Activated CD8-positive, alpha-beta memory T cell treated with anti-CD3 and anti-CD28 coated beads, Interleukin-2, amount 50 U/mL, for 24 hours (primary cell): ENCODE data around the gene CHAF1A.

Experiments
- DNase-seq: peaks from one replicate; pipeline ENCODE4 v3.0.0-alpha.2; 2020; ENCODE audit errors: extremely low read depth

The CHAF1A gene

DNA sequence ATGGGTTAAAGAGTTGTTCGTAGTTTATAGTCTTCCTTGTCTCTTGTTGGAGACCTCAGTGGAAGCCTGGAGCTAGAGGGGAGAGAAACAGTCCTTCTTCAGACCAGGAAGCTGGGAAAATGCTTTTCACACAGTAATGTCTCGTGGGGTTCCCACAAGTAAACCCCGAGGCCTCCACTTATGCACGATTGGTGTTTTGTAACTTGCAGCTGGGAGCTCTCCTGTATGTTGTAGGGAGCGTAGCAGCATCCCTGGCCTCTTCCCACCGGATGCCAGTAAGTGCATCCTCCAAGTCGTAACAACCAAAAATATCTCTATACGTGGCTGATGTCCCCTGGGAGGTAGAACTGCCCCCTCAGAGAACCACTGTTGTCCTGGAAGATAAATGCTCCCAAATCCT lies 3.5 kb downstream of the CHAF1A start:
- no peak for DNase-seq

DNA sequence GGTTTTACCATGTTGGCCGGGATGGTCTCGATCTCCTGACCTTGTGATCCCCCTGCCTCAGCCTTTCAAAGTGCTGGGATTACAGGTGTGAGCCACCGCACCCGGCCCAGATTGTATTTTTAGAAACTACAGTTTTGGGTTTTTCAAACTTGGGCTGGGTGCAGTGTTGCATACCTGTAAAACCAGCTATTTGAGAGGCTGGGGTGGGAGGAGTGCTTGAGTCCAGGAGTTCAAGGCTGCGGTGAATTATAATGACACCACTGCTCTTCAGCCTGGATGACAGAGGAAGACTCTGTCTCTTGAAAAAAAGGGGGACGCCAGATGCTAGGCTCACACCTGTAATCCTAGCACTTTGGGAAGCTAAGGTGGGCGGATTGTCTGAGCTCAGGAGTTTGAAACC lies 4.2 kb downstream of the CHAF1A start:
- DNase-seq = no peak

DNA sequence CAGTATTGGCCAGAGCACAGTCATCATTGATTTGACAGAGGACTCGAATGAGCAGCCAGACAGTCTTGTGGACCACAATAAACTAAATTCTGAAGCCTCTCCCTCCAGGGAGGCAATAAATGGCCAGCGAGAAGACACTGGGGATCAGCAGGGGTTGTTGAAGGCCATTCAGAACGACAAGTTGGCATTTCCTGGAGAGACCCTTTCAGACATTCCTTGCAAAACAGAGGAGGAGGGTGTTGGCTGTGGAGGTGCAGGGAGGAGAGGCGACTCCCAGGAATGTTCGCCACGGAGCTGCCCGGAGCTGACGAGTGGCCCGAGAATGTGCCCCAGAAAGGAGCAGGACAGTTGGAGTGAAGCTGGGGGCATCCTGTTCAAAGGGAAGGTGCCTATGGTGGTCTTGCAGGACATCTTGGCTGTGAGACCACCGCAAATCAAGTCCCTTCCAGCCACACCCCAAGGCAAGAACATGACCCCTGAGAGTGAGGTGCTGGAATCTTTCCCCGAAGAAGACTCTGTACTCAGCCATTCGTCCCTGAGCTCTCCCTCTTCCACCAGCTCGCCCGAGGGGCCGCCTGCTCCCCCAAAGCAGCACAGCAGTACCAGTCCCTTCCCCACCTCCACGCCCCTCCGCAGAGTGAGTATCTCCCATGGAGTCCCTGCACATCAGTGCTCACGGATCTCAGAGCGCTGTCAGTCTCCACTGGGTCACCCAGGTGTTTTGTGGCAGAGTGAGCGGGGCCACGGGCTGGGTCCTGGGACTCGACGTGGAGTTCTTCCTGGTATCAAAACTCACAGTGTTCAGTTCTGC lies 6.9 kb downstream of the CHAF1A start:
- no peak for DNase-seq

DNA sequence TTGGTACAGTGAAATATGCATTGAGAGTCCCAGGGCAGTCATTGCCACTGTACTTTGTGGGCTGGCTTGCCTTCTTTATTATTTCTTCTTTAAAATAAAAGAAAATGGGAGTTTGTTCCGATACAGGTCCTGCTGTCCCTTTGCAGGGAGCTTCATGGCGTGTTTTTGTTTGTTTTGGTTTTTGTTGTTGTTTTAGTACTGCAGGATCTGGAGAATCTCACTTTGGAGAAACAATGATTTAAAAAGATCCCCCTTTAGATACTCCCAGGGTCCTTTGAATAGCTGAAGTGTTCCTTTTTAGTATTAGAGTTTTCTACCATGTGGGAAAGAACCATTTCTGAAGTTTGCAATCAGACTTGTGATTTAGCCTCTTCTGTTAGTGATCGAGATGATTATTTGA lies 11.1 kb downstream of the CHAF1A start:
- DNase-seq = no peak

DNA sequence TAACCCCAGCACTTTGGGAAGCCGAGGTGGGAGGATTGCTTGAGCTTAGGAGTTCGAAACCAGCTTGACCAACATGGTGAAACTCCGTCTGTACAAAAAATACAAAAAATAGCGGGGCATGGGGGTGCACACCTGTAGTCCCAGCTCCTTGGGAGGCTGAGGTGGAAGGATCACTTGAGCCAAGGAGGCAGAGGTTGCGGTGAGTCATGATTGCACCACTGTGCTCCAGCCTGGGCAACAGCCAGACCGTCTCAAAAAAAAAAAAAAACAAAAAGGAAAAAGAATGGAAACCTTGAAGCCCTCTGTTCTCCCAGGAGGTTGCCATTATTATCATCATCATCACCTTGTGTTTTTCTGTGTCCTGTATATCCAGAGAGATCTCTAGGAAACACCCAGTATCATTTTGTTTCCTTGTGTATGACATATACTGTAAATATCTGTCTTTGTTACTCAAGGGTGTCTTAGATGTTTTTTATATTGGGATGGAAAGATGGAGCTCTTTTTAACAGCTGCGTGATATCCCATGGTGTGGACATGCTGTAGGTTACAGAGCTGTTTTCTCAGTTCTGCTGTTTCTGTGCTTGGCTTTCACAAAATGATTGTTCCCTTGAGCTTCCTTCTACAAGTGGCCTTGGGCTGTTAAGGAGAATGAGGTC lies 11.8 kb downstream of the CHAF1A start:
- DNase-seq = no peak

DNA sequence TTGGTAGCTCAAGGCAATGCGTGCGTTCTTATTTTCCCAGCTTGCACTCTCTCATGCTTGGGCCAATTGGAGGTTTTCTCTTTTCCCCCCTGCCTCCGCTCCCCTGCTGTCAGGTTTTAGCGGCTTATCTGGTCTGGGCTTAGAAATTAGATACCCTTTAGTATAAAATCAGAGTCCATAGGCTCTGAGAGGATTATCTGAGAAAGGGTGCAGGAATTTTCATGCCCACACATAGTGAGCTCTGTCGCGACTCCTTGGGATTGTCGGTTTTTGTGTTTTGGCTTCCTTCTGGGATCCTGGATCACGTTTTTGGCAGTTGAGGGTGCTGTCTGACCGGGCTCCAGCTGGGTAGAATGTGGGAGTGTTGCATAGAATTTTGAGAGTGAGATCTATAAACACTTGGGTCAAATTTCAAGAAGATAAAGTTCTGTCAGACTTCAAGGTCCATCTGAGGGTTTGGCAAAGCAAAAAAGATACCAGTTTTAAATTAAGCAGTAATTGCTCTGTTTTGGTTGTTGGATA lies 12.4 kb downstream of the CHAF1A start:
- no peak for DNase-seq

DNA sequence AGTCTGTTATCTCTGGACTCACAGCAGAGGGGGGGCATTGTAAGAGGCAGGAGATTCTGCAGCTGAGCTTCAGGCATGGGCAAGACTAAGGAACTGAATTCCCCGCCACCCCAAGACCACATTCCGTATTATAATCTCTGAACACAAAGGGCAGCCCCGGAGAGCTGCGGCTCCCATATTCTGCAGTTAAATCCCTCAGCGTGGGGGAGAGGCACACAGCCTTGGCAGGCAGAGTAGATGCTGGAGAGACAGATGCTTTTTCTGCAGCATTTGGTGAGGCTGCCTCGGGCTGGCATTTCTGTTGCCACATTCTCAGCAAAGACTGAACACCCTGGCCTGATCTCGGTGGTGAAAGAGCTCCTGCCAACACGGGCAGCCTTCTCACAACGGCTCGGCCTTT lies 12.9 kb downstream of the CHAF1A start:
- no peak for DNase-seq

DNA sequence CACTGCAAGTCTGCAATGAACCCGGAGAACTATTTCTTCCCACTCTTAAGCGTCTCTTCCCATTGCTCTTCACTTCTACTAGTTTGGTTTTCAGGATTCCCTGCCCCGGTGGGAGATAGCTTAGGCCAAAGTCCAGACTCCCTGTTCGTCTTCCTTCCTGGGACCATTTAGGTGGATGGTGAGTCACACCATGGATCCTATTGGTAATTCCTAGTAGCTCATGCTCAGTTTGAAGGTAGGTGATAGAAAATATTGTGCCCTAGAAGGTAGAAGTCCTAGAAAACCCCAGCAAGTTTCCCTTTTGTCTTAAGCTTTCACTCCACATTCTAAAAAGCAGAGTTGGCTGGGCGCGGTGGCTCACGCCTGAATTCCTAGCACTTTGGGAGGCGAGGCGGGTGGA lies 13.8 kb downstream of the CHAF1A start:
- DNase-seq = no peak

DNA sequence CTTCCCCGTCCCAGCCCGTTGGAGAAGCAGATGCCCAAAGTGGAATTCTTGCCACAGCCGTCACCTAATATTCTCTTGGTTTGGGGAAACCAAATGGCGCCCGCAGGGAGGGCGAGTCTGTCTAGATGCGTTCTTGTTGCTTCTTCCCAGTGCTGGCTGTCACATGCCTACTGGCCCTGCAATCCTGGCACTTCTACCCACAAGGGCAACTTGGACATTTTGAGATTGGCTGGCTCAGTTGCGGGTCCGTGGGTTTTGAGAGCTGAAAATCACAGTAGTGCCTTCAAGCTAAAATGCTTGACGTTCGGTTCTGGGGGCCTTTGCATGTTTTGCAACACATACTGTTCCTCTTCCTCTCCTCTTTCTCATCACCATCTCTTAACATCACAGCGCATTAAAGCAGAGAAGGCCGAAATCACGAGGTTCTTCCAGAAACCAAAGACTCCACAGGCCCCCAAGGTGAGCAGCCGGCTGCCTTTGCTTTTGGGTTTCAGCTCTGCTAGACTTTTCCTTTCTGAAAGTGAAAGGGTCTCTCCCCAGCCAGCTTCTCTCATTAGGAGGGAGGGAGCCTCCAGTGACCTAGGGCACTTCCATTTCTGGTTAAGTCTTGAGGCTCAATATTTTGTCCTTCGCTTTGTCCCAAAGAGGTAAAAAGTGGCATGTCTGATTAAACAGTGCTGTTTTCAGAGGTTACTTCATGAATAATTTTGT lies 21.1 kb downstream of the CHAF1A start:
- DNase-seq = no peak

DNA sequence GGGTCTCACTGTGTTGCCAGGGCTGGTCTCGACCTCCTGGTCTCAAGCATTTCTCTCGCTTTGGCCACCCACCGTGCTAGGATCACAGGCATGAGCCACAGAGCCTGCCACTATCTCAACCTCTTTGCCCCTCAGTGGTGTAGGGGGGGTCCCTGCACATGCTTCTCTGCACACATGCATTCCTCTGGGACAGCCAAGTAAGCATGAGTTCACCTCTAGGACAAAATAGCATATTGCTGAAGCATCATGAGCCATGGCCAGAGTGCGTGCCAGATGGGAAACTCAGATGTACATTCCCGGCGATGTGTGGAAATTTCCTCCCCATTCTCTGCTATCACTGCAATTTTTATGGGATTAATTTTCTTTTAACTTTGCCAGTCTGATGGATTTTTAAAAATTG lies 23.1 kb downstream of the CHAF1A start:
- DNase-seq = no peak

DNA sequence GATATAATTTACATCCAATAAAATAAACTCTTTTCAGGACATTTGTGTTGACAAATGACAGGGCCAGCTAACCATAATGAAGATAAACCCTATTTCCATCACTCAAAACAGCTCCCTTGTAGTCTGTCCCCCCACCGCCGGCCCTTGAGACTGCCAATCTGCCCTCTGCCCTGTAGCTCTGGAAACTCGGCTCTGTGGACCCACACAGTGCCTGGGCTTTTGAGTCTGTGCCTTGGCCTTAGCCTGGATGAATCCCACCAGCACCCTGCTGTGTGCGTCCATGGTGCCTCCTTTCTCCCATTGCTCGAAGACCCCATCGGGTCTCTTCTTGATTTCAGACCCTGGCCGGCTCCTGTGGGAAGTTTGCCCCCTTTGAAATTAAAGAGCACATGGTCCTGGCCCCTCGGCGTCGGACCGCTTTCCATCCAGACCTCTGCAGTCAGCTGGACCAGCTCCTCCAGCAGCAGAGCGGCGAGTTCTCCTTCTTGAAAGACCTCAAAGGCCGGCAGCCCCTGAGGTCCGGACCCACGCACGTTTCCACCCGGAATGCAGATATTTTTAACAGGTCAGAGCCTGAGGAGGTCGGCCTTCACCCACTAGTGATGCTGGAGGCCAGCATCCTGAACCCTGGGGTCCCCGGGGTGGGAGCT lies 26.0 kb downstream of the CHAF1A start:
- no peak for DNase-seq

DNA sequence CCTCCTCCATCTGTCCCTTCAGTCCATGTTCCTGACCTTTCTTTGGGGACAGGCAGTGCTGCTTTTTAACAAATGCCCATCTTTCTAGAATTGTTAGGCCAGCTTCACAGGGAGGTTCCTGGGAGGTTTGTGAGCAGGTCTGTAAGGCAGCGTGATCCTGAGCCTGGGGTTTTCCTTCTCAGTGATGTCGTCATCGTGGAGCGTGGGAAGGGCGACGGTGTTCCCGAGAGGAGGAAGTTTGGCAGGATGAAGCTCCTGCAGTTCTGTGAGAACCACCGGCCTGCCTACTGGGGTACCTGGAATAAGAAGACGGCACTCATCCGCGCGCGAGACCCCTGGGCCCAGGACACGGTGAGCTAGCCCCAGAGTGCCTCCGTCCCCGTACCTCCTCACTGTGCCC lies 26.8 kb downstream of the CHAF1A start:
- no peak for DNase-seq

DNA sequence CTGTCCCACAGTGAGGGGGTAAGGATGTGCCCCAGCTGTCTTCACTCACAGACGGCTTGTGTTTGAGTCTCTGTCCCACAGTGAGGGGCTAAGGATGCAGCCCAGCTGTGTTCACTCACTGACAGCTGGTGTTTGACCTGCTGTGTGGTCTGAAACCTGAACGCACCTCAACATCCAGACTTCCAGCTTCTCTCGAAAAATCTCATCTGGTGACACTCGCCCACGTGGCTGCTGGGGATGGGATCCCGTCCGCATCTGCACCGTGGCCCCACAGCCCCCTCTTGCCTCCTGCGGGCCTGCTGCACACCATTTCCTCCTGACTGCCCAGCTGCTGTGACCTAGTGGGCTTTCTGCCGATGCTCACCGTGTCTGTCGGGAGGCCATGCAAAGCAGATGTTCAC lies 27.3 kb downstream of the CHAF1A start:
- no peak for DNase-seq

DNA sequence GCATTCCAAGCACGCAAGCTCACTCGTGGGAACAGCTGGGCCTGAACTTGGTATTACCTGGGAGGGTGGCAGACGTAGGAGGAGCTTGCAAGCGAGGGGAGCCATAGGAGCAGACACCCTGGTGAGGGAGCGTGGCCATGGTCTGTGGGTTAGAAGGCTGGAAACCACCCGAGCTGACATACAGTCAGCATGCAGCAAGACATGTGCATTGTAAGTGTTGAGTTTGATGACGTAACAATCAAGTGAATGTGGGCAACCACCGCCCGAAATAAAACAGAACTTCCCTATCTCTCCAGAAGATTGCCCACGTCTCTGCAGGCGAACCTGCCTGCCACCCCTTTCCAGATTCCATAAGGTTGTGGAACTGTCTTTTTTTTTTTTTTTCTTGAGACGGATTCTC lies 28.3 kb downstream of the CHAF1A start:
- DNase-seq = no peak

DNA sequence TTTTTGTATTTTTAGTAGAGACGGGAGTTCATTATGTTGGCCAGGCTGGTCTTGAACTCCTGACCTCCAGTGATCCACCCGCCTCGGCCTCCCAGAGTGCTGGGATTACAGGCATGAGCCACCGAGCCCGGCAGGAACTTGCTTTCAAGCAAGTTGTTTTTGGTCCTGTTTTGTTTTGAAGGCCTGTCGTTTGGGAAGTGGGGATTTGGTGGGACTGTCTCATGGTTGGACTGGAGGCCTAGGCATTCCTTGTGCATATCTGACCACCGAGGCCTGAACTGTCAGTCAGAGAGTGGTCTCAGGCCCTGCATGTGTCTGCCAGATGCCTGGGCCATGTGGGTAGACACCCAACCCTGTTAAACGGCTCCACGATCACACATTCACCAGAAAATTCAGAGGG lies 28.9 kb downstream of the CHAF1A start:
- no peak for DNase-seq

DNA sequence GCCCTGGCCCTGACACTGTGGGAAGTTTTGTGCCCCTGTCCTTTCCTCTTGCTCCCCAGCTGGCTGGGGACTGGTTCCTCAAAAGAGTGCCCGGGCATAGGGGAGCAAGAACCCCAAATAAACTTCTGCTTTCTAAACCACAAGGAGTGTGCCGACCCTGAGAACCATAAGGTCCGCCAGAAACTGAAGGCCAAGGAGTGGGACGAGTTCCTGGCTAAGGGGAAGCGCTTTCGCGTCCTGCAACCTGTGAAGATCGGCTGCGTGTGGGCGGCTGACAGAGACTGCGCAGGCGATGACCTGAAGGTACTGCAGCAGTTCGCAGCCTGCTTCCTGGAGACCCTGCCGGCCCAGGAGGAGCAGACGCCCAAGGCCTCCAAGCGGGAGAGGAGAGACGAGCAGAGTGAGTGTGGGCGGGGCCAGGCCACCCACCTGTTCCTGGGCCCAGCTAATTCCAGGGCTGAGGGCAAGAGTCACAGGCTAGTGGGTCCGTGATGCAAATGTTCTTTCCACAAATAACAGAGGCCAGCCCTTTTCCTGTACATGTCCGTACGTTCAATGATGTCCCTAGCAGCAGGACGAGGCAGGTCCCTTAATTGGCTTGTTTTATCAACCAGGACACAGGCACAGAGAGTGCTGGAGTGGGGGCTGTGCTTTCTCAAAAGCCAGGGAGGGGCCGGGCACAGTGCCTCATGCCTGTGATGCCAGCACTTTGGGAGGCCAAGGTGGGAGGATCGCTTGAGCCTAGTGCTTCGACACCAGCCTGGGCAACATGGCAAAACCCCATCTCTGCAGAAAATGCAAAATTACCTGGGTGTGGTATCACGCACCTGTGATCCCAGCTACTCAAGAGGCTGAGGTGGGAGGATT lies 29.6 kb downstream of the CHAF1A start:
- DNase-seq = no peak

DNA sequence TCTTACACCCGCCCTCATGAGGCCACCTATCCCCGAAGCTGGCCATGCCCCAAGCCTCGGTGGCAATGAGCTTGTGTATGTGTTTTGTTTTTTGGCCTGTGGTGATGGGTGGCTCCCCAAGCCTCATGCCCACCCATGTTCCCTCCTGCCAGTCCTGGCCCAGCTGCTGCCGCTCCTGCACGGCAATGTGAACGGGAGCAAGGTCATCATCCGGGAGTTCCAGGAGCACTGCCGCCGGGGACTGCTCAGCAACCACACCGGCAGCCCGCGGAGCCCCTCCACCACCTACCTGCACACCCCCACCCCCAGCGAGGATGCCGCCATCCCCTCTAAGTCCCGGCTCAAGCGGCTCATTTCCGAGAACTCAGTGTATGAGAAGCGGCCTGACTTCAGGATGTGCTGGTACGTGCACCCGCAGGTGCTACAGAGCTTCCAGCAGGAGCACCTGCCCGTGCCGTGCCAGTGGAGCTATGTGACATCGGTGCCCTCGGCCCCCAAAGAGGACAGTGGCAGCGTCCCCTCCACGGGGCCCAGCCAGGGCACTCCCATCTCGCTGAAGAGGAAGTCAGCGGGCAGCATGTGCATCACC lies 30.6 kb downstream of the CHAF1A start:
- DNase-seq = no peak

DNA sequence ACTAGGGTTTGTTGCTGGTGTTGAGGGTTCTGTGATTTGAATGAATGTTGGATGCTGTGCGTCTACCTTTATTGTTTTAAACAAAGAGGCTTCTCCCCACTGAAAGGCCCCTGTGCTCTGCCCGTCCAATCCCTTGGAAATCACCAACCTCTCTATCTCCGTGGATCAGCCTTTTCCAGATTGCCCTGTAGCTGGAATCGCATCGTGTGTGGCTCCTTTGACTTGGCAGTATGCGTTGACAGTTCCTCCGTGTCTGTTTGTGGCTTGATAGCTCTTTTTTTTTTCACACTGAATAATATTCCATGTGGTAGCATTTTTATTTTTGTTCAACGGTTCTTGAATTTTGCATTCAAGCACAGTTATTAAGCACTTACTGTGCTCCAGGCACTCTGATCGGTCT lies 32.0 kb downstream of the CHAF1A start:
- DNase-seq = no peak

DNA sequence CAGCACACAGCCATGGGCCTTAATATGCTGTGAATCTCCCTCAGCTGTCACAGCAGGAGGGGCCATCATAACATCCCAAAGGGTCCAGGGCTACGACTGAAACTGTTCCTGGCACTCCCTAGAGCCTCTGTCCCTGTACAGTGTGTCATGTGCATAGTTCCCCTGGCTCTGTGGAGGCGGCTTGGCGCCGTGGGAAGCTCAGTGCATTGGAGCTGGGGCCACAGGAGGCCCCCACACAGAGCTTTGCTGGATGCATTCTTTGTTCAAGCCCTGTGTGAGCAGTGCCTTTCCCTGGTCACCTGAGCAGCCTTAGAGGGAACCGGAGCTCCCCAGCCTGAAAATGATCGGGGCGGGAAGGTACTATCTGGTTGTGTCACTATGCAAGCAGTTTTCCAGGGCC lies 33.8 kb downstream of the CHAF1A start:
- DNase-seq = no peak

DNA sequence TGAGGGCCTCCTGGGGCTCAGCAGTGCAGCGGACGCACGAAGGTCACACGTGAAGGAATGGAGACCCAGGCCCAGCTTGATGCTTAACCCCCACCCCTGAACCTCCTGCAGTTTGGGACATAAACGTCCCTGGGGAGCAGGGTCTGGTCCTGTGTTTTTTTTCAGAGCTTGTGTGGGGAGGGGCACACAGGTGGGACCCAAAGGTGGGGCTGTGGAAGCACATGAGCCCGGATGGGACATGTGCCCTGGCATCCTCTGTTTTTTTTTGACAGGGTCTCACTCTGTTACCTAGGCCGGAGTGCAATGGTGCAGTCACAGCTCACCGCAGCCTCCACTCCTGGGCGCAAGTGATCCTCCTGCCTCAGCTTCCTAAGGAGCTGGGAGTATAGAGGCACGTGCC lies 34.7 kb downstream of the CHAF1A start:
- DNase-seq = no peak

DNA sequence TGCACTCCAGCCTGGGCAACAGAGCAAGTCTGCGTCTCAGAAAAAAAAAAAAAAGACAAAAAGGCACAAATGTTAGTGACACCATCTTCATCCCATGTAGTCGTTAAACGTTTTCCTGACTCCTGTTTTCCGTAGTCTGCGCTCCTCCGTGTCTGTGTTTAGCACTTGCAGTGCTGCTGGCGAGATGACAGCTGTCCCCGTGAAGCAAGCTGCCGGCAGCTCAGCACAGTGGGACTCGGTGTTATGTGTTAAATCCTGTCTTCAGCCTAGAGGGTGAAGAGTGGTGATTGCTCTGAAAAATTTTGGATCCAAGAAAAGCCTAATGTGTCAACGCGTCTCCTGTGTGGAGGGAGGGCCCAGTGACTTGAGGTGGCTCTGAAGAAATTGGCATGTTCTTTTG lies 36.8 kb downstream of the CHAF1A start:
- no peak for DNase-seq
